Thyroid gland (tissue), 4 donors: Measurements from ENCODE around the gene FDXR.

Source experiments
- POLR2A ChIP-seq, 2 donors: fragments of 450-650 bp; IDR thresholded peaks; one replicate each; pipeline ENCODE4 v1.6.1; 2017; ENCODE audit warnings: antibody characterized with exemption in 2 of 2, mild to moderate bottlenecking in 2 of 2, moderate library complexity in 1 of 2
- TF ChIP-seq, protein P1 (sequence below), 6 experiments: fragments of 200-600 bp in 3 of 6; fragments of 450-650 bp in 3 of 6; sonication (generic) in 3 of 6; IDR thresholded peaks; one replicate each; pipeline ENCODE4 v1.5.1; 2016 to 2019; ENCODE audit warnings: antibody characterized with exemption in 6 of 6, mild to moderate bottlenecking in 2 of 6, inconsistent platforms in 1 of 6, moderate library complexity in 1 of 6

GRCh38 chr17:74832421-74832820 is 40.4 kb downstream of the FDXR start:
- TF ChIP-seq, protein P1, sequence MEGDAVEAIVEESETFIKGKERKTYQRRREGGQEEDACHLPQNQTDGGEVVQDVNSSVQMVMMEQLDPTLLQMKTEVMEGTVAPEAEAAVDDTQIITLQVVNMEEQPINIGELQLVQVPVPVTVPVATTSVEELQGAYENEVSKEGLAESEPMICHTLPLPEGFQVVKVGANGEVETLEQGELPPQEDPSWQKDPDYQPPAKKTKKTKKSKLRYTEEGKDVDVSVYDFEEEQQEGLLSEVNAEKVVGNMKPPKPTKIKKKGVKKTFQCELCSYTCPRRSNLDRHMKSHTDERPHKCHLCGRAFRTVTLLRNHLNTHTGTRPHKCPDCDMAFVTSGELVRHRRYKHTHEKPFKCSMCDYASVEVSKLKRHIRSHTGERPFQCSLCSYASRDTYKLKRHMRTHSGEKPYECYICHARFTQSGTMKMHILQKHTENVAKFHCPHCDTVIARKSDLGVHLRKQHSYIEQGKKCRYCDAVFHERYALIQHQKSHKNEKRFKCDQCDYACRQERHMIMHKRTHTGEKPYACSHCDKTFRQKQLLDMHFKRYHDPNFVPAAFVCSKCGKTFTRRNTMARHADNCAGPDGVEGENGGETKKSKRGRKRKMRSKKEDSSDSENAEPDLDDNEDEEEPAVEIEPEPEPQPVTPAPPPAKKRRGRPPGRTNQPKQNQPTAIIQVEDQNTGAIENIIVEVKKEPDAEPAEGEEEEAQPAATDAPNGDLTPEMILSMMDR (IDR thresholded peaks at IDR 0.05) = no peak
- no peak for TF ChIP-seq POLR2A (IDR thresholded peaks at IDR 0.05)
